Endodermal cell (in vitro differentiated cells): ENCODE measurements around the gene RAP1GAP2. TPM values are rescaled to one million over a fixed set of nuclear protein-coding genes. Genes with fewer than 3 reads are reported as not detected.

Source experiments
- DNase-seq: peaks from one replicate; pipeline ENCODE4 v3.0.0-alpha.2; 2017
- H3K27ac ChIP-seq: 2 replicates; pipeline ENCODE4 v1.5.1; 2013; ENCODE audit warnings: mild to moderate bottlenecking, low read depth, low read length, moderate library complexity
- H3K27me3 ChIP-seq: 2 replicates; pipeline ENCODE4 v1.6.1; 2013; ENCODE audit warnings: mild to moderate bottlenecking, low read length, moderate library complexity; ENCODE audit not compliant: insufficient read depth, control insufficient read depth, poor library complexity, severe bottlenecking
- H3K36me3 ChIP-seq: 2 replicates; pipeline ENCODE4 v1.7.0; 2013; ENCODE audit warnings: mild to moderate bottlenecking, low read length, moderate library complexity; ENCODE audit not compliant: control insufficient read depth, insufficient read depth
- H3K4me1 ChIP-seq: one replicate; pipeline ENCODE4 v1.7.0; 2013; ENCODE audit warnings: low read length; ENCODE audit not compliant: control insufficient read depth, insufficient read depth
- H3K4me3 ChIP-seq: 2 replicates; pipeline ENCODE4 v1.5.1; 2013; ENCODE audit warnings: mild to moderate bottlenecking, low read length, moderate library complexity
- H3K9ac ChIP-seq: 2 replicates; pipeline ENCODE4 v1.6.1; 2013; ENCODE audit warnings: mild to moderate bottlenecking, low read length, moderate library complexity; ENCODE audit not compliant: poor library complexity, severe bottlenecking; ENCODE audit errors: extremely low read depth
- H3K9me3 ChIP-seq: 2 replicates; pipeline ENCODE4 v1.6.1; 2013; ENCODE audit warnings: mild to moderate bottlenecking, low read length, moderate library complexity; ENCODE audit not compliant: control insufficient read depth
- H3K27ac Mint-ChIP-seq: 2 replicates; pipeline ENCODE4 v1.8.0; 2020; ENCODE audit warnings: mixed read lengths
- H3K27me3 Mint-ChIP-seq: 2 replicates; pipeline ENCODE4 v1.8.0; 2021; ENCODE audit warnings: mild to moderate bottlenecking, mixed read lengths; ENCODE audit not compliant: insufficient read depth
- H3K36me3 Mint-ChIP-seq: 2 replicates; pipeline ENCODE4 v1.8.0; 2020; ENCODE audit warnings: low read depth, mixed read lengths
- H3K4me1 Mint-ChIP-seq: 2 replicates; pipeline ENCODE4 v1.8.0; 2020; ENCODE audit warnings: mixed read lengths
- H3K4me3 Mint-ChIP-seq: 2 replicates; pipeline ENCODE4 v1.8.0; 2020; ENCODE audit warnings: mild to moderate bottlenecking, moderate library complexity, mixed read lengths
- H3K9me3 Mint-ChIP-seq: 2 replicates; pipeline ENCODE4 v1.8.0; 2020; ENCODE audit warnings: mild to moderate bottlenecking, mixed read lengths
- WGBS, 2 experiments: methylation state at CpG; one replicate each; pipeline versions ENCODE4 v1.1.5 to v1.1.7; 2013; ENCODE audit warnings: missing lambda C conversion rate in 2 of 2, mixed read lengths in 1 of 2; ENCODE audit not compliant: insufficient coverage in 1 of 2, insufficient read length in 1 of 2; 5-methylcytosine and 5-hydroxymethylcytosine counted together
- total RNA-seq, 2 donors: library from RNA; stranded (reverse); fragmentation: NEBNext Ultra II Directional in 1 of 2; extraction: Animal tissue kit (Norgen Biotek cat#: 25700) in 1 of 2; gene quantifications; 2 replicates in 1 of 2; 3 replicates in 1 of 2; pipeline ENCODE4 v1.2.1, GENCODE V29; 2021
- TF ChIP-seq, protein P1 (sequence below): fragments of 200-600 bp; sonication (generic); conservative IDR thresholded peaks from 2 replicates; pipeline ENCODE4 v1.5.0; 2021; ENCODE audit warnings: antibody characterized with exemption, mild to moderate bottlenecking

The RAP1GAP2 gene
- total RNA-seq, 2 donors from 2014 or later, result 18.0 to 44.3 TPM

- H3K4me1 ChIP-seq, result no peaks in the 10 kb centered on the region
These were observed 243.5 kb downstream of the RAP1GAP2 start for GRCh38 chr17:3039736-3040135.

DNA sequence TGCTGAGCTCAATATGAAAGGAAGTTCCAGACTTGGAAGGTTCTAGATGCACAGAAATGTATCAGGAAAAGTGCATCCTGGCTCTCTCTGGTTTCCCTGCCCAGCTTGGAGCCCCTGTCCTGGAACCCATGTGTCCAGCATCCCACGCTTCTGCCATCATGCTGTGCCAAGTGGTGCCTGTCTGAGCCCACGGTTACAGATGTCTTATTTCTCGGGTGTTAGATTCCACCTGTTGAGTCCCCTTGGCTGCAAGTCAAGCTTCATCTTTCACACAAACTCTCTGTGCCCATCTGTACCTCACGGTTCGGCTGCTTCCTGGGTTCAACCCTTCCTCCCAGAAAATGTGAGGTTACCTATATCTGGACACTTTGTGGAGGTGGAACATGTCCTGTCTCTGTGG, 244.6 kb downstream of the RAP1GAP2 start:
- Histone ChIP-seq H3K4me3 (no peak overlapping the region), H3K36me3 (no peaks in the 10 kb centered on the region), H3K4me1 (no peaks in the 10 kb centered on the region), H3K9ac (no peak overlapping the region), H3K9me3 (peaks cover 17% of the 10 kb centered on the region), H3K27ac (no peak overlapping the region), H3K27me3 (peaks cover 4% of the 10 kb centered on the region)
- Mint-ChIP-seq H3K36me3 (peaks cover 2% of the 10 kb centered on the region), H3K4me1 (no peaks in the 10 kb centered on the region), H3K27me3 (peaks cover 20% of the 10 kb centered on the region), H3K9me3 (peaks cover 26% of the 10 kb centered on the region), H3K27ac (no peak overlapping the region), H3K4me3 (no peak overlapping the region)
- TF ChIP-seq, protein P1, sequence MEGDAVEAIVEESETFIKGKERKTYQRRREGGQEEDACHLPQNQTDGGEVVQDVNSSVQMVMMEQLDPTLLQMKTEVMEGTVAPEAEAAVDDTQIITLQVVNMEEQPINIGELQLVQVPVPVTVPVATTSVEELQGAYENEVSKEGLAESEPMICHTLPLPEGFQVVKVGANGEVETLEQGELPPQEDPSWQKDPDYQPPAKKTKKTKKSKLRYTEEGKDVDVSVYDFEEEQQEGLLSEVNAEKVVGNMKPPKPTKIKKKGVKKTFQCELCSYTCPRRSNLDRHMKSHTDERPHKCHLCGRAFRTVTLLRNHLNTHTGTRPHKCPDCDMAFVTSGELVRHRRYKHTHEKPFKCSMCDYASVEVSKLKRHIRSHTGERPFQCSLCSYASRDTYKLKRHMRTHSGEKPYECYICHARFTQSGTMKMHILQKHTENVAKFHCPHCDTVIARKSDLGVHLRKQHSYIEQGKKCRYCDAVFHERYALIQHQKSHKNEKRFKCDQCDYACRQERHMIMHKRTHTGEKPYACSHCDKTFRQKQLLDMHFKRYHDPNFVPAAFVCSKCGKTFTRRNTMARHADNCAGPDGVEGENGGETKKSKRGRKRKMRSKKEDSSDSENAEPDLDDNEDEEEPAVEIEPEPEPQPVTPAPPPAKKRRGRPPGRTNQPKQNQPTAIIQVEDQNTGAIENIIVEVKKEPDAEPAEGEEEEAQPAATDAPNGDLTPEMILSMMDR, result no peak
- WGBS, 2 experiments, result 87 to 91% methylated on average over 3 to 5 of the region's 5 CpGs
- DNase-seq, result no peak

More at GRCh38 chr17:3039736-3040135, 243.5 kb downstream of the RAP1GAP2 start:
- 87 to 89% methylated on average over 6 of the region's 6 CpGs for WGBS, 2 experiments
- peaks cover 19% of the 10 kb centered on the region for H3K27me3 Mint-ChIP-seq
- no peak overlapping the region for H3K27ac Mint-ChIP-seq
- no peaks in the 10 kb centered on the region for H3K4me1 Mint-ChIP-seq
- TF ChIP-seq, protein P1, result no peak
- H3K4me3 Mint-ChIP-seq, result no peak overlapping the region
- Histone ChIP-seq H3K9me3 (peaks cover 16% of the 10 kb centered on the region), H3K27ac (no peak overlapping the region), H3K9ac (no peak overlapping the region), H3K4me3 (no peak overlapping the region), H3K36me3 (no peaks in the 10 kb centered on the region), H3K27me3 (peaks cover 4% of the 10 kb centered on the region)
- peaks cover 26% of the 10 kb centered on the region for H3K9me3 Mint-ChIP-seq
- DNase-seq, result no peak
- H3K36me3 Mint-ChIP-seq, result peaks cover 2% of the 10 kb centered on the region

GRCh38 chr17:3043737-3044365, 247.6 kb downstream of the RAP1GAP2 start:
- Mint-ChIP-seq H3K4me3 (no peak overlapping the region), H3K27ac (no peak overlapping the region), H3K9me3 (peaks cover 26% of the 10 kb centered on the region), H3K36me3 (peaks cover 2% of the 10 kb centered on the region), H3K4me1 (no peaks in the 10 kb centered on the region), H3K27me3 (peaks cover 29% of the 10 kb centered on the region)
- no peak overlapping the region for H3K9ac ChIP-seq
- no peak overlapping the region for H3K27ac ChIP-seq
- H3K36me3 ChIP-seq, result no peaks in the 10 kb centered on the region
- H3K4me1 ChIP-seq, result no peaks in the 10 kb centered on the region
- H3K9me3 ChIP-seq, result peaks cover 17% of the 10 kb centered on the region
- TF ChIP-seq, protein P1, result peak; percentile 57
- H3K27me3 ChIP-seq, result peaks cover 8% of the 10 kb centered on the region
- DNase-seq, result peak; percentile 83
- no peak overlapping the region for H3K4me3 ChIP-seq
- 56 to 57% methylated on average over 10 to 11 of the region's 11 CpGs for WGBS, 2 experiments
